ENCODE results near the gene HEATR5A.
"Not testable (repeated sequence)": the region's sequence is repeated elsewhere in the genome, so short reads cannot be mapped to it uniquely, and the experiment has no call there.

GRCh38 chr14:31257554-31258426 is 162.6 kb downstream of the HEATR5A start:
- TF ChIP-seq, protein P1, sequence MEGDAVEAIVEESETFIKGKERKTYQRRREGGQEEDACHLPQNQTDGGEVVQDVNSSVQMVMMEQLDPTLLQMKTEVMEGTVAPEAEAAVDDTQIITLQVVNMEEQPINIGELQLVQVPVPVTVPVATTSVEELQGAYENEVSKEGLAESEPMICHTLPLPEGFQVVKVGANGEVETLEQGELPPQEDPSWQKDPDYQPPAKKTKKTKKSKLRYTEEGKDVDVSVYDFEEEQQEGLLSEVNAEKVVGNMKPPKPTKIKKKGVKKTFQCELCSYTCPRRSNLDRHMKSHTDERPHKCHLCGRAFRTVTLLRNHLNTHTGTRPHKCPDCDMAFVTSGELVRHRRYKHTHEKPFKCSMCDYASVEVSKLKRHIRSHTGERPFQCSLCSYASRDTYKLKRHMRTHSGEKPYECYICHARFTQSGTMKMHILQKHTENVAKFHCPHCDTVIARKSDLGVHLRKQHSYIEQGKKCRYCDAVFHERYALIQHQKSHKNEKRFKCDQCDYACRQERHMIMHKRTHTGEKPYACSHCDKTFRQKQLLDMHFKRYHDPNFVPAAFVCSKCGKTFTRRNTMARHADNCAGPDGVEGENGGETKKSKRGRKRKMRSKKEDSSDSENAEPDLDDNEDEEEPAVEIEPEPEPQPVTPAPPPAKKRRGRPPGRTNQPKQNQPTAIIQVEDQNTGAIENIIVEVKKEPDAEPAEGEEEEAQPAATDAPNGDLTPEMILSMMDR (IDR thresholded peaks at IDR 0.05; ENCODE audit: low read length): not testable (repeated sequence)
- not testable (repeated sequence) for TF ChIP-seq EZH2 (IDR thresholded peaks at IDR 0.05; ENCODE audit: borderline replicate concordance, low read length)
